Muscle of leg (tissue), 16 donors: ENCODE measurements around the gene ACKR2. TPM values are rescaled to one million over a fixed set of nuclear protein-coding genes. Genes with fewer than 3 reads are reported as not detected.
A peak's percentile ranks its signal among the peaks of the same experiment; 100 is the strongest.

Experiments
- DNase-seq: peaks from one replicate; pipeline ENCODE4 v3.0.0; 2013
- H3K27ac ChIP-seq: one replicate; pipeline ENCODE4 v1.5.1; 2013; ENCODE audit warnings: mild to moderate bottlenecking, low read length, control low read depth
- H3K27me3 ChIP-seq: one replicate; pipeline ENCODE4 v1.6.1; 2013; ENCODE audit warnings: low read length; ENCODE audit not compliant: control insufficient read depth, insufficient read depth
- H3K36me3 ChIP-seq: one replicate; pipeline ENCODE4 v1.6.1; 2013; ENCODE audit warnings: low read length; ENCODE audit not compliant: control insufficient read depth, insufficient read depth
- H3K4me1 ChIP-seq: one replicate; pipeline ENCODE4 v1.6.1; 2013; ENCODE audit warnings: low read length; ENCODE audit not compliant: control insufficient read depth, insufficient read depth
- H3K4me3 ChIP-seq: one replicate; pipeline ENCODE4 v1.5.1; 2013; ENCODE audit warnings: low read length, control low read depth
- H3K9me3 ChIP-seq: replicated peaks from 2 replicates; pipeline ENCODE4 v1.6.1; 2013; ENCODE audit warnings: low read depth, low read length; ENCODE audit not compliant: control insufficient read depth
- WGBS: methylation state at CpG from one replicate; pipeline ENCODE4 v1.1.5; 2013; ENCODE audit warnings: missing lambda C conversion rate; ENCODE audit not compliant: insufficient coverage; 5-methylcytosine and 5-hydroxymethylcytosine counted together
- long read RNA-seq, 11 donors: transcript quantifications; one replicate each; lab custom pipeline, GENCODE V29; 2026
- polyA plus RNA-seq, 8 donors: library from polyadenylated mRNA; unstranded; fragments of 120-200 nt; gene quantifications; one replicate each; pipeline versions ENCODE4 v1.2.1 to v1.2.3, GENCODE V29; 2013; ENCODE audit warnings: inconsistent platforms in 1 of 8, low replicate concordance in 1 of 8; ENCODE audit not compliant: insufficient read length in 8 of 8, insufficient read depth in 1 of 8
- total RNA-seq: library from RNA; stranded (reverse); fragments of 120-200 nt; gene quantifications from one replicate; pipeline ENCODE4 v1.2.4, GENCODE V29; 2013

ACKR2 gene, protein sequence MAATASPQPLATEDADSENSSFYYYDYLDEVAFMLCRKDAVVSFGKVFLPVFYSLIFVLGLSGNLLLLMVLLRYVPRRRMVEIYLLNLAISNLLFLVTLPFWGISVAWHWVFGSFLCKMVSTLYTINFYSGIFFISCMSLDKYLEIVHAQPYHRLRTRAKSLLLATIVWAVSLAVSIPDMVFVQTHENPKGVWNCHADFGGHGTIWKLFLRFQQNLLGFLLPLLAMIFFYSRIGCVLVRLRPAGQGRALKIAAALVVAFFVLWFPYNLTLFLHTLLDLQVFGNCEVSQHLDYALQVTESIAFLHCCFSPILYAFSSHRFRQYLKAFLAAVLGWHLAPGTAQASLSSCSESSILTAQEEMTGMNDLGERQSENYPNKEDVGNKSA
- total RNA-seq: 0.53 TPM
- polyA plus RNA-seq: under 1 TPM; 0.26 to 0.69 (median 0.58) TPM
- long read RNA-seq, donor 1: 0 reads
- long read RNA-seq, donor 2: 0 reads
- long read RNA-seq, donor 3: 0 reads
- long read RNA-seq, donor 4: 0 reads
- long read RNA-seq, donor 5: 0 reads
- long read RNA-seq, donor 6: 0 reads
- long read RNA-seq, donor 7: 0 reads
- long read RNA-seq, donor 8: 0 reads
- long read RNA-seq, donor 9: 0 reads
- long read RNA-seq, donor 10, partial matches to known transcripts: 214 of 214 reads
- long read RNA-seq, donor 10, other reads (novel, unspliced or antisense): 0 of 214 reads
- long read RNA-seq, donor 11: 0 reads

DNA sequence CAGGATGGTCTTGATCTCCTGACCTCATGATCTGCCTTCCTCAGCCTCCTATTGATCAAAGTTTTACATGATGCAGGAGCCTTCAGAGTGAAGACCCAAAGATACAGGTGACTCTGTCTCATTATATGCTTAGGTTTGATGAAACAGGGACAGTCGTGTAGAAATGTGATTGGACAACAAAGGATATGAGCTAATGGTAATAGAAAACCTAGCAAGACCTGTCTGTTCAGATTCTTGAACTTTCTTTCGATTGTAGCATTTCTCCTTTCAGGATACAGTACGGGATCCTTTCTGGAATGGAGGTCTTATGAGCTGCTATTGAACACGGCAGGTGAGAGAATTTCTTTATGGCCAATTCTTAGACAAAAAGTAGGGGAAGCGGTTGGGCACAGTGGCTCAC, at the start of gene ACKR2:
TSS of gene ACKR2 (plus strand) at position 244 of the 400 bp plus-strand sequence. CDS start 55,058 bp downstream, outside the sequence.
- WGBS: 81% methylated on average over 5 of the region's 5 CpGs
- Histone ChIP-seq H3K4me1 (peaks cover 5% of the 10 kb centered on the region), H3K36me3 (no peaks in the 10 kb centered on the region), H3K4me3 (no peak within 1 kb of the TSS), H3K27me3 (peaks cover 10% of the 10 kb centered on the region), H3K9me3 (no peaks in the 10 kb centered on the region), H3K27ac (no peak within 1 kb of the TSS)
- no peak for DNase-seq

DNA sequence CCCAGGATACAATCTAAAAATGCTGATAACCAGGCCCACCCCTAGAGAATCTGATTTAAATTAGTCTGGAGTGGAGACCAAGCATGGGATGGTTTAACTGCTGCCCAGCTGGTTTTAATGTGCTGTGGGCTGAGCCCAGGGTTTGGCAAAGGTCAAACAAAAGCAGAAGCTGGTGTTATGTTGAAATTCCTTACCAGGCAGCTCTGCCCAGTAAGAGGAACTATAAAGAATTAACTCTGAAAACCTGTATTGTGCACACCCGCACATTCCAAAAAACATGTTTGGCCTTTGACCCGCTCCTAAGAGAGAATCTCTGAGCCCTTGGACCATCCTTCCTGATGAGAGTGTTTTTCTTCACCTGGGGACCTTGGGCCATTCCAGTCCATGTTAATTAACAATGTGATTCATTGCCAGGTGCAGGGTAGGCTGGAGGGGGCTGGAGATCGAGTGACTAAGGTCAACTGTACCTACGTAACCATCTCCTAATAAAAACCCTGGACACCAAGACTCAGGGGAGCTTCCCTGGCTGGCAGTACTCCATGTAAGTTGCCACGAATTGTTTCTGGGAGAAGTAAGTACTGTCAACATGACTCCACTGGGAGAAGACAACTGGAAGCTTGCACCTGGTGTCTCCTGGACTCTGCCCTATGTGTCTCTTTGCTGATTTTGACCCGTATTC, 47.1 kb upstream of the ACKR2 start:
- WGBS: no CpG with 5 or more reads among the region's 6 CpGs
- DNase-seq: peak; percentile 52

DNA sequence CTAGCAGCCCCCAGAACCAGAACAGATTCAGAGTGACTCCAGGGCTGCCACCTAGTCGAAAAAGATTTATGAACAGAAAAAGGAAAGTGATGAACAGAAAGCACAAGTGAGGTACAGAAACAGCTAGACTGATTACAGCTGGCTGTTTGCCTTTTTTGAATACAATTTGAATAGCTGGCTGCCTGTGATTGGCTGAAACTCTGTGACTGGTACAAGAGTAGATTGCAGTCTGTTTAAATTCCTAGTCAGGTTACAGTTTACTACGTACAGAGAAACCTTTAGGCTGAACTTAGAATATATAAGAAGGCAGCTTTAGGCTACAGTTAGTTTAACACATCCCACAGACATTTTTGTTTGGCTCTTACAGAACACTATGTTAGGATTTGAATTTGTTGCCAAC, 46.2 kb upstream of the ACKR2 start:
- DNase-seq: peak; percentile 27
- no peak overlapping the region for H3K27ac ChIP-seq
- no peak overlapping the region for H3K4me3 ChIP-seq
- H3K9me3 ChIP-seq: no peaks in the 10 kb centered on the region
- no peaks in the 10 kb centered on the region for H3K36me3 ChIP-seq
- peaks cover 1% of the 10 kb centered on the region for H3K27me3 ChIP-seq
- WGBS: 75% methylated on average over 1 of the region's 2 CpGs
- H3K4me1 ChIP-seq: no peaks in the 10 kb centered on the region

More for the DNA sequence above, 47.1 kb upstream of the ACKR2 start:
- no peaks in the 10 kb centered on the region for H3K4me1 ChIP-seq
- no peak overlapping the region for H3K27ac ChIP-seq
- no peaks in the 10 kb centered on the region for H3K9me3 ChIP-seq
- H3K36me3 ChIP-seq: no peaks in the 10 kb centered on the region
- H3K4me3 ChIP-seq: no peak overlapping the region
- peaks cover 2% of the 10 kb centered on the region for H3K27me3 ChIP-seq

DNA sequence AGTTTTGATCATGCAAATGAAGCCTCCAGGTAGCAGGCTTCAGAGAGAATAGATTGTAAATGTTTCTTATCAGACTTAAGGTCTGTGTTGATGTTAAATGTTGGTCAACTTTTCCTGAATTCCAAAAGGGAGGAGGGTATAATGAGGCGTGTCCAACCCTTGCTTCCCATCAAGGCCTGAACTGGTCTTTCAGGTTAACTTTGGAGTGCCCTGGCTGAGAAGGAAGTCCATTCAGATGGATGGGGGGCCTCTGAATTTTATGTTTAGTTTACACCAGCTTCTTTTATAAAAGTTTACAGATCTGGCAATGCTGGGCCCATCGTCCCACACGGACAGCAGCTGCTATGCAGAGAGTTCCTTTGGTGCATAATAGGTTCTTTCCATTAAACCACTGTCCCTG, 45.1 kb upstream of the ACKR2 start:
- no peak for DNase-seq
- Histone ChIP-seq H3K4me1 (no peaks in the 10 kb centered on the region), H3K4me3 (no peak overlapping the region), H3K27me3 (no peaks in the 10 kb centered on the region), H3K9me3 (no peaks in the 10 kb centered on the region), H3K27ac (no peak overlapping the region), H3K36me3 (no peaks in the 10 kb centered on the region)
- 80% methylated on average over 1 of the region's 3 CpGs for WGBS

DNA sequence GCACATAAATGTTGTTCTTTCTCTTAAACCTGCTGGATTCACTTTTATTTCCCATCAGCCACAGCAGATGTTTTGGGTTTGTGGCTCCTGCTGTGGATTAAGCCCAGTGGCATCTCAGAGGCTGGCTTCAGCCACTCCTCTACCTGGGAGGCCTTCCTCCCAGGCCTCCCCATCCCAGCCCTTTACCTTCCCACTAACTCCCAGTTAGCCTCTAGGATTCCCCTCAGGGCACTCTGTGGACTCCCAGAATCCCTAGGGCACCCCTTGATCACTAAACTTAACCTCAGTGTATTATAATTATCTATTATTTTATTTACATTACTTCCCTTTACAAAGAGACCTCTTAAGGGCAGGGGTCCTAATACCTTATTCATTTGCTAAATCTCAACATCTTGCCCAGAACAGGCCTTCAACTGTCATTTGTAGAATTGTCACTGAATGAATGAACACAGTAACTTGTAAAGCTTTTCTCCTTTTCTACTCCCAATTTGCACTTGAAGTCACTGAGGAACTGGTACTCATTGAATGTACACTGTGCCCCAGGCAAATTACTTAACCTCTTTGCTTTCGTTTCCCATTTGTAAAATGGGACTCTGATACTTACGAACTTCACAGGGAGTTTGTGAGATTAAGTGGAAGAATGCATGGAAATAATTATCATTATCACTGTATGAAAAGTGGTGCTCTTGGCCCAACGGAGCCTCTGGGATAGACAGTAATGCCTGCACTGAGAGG, 44.5 kb upstream of the ACKR2 start:
- DNase-seq: no peak
- Histone ChIP-seq H3K36me3 (no peaks in the 10 kb centered on the region), H3K4me3 (no peak overlapping the region), H3K27ac (no peak overlapping the region), H3K4me1 (no peaks in the 10 kb centered on the region), H3K27me3 (no peaks in the 10 kb centered on the region), H3K9me3 (no peaks in the 10 kb centered on the region)
- WGBS: 61% methylated on average over 2 of the region's 3 CpGs

DNA sequence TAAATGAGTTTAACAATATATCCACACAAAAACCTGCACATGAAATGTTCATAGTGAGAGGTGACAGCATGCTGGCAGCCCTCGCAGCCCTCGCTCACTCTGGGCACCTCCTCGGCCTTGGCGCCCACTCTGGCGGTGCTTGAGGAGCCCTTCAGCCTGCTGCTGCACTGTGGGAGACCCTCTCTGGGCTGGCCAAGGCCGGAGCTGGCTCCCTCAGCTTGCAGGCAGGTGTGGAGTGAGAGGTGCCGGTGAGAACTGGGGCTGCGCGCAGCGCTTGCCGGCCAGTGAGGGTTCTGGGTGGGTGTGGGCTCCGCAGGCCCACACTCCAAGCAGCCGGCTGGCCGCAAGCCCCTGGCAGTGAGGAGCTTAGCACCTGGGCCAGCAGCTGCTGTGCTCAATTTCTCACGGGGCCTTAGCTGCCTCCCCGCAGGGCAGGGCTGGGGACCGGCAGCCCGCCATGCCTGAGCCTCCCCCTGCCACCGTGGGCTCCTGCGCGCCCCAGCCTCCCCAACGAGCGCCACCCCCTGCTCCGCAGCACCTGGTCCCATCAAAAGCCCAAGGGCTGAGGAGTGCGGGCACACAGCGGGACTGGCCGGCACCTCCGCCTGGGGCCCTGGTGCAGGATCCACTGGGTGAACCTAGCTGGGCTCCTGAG, 39.6 kb upstream of the ACKR2 start:
- H3K27ac ChIP-seq: no peak overlapping the region
- peaks cover 3% of the 10 kb centered on the region for H3K27me3 ChIP-seq
- no peaks in the 10 kb centered on the region for H3K36me3 ChIP-seq
- H3K4me3 ChIP-seq: no peak overlapping the region
- no peak for DNase-seq
- WGBS: 88% methylated on average over 23 of the region's 28 CpGs
- no peaks in the 10 kb centered on the region for H3K9me3 ChIP-seq
- peaks cover 5% of the 10 kb centered on the region for H3K4me1 ChIP-seq

DNA sequence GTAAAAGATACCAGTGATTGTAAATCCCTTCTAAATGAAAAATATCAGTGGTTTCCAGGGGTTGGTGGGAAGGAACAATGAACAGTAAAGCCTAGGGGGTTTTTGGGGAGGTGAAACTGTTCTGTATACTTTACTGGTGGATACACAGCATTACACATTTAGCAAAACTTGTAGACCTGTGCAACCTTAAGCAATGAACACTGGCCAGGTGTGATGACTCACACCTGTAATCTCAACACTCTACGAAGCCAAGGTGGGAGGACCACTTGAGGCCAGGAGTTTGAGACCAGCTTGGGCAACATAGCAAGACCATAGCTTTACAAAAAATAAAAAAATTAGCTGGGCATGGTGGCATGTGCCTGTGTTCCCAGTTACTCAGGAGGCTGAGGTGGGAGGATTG, 38.0 kb upstream of the ACKR2 start:
- WGBS: no CpG with 5 or more reads among the region's 1 CpG
- H3K4me3 ChIP-seq: no peak overlapping the region
- DNase-seq: no peak
- no peaks in the 10 kb centered on the region for H3K36me3 ChIP-seq
- peaks cover 3% of the 10 kb centered on the region for H3K27me3 ChIP-seq
- peaks cover 5% of the 10 kb centered on the region for H3K4me1 ChIP-seq
- H3K27ac ChIP-seq: no peak overlapping the region
- H3K9me3 ChIP-seq: no peaks in the 10 kb centered on the region

DNA sequence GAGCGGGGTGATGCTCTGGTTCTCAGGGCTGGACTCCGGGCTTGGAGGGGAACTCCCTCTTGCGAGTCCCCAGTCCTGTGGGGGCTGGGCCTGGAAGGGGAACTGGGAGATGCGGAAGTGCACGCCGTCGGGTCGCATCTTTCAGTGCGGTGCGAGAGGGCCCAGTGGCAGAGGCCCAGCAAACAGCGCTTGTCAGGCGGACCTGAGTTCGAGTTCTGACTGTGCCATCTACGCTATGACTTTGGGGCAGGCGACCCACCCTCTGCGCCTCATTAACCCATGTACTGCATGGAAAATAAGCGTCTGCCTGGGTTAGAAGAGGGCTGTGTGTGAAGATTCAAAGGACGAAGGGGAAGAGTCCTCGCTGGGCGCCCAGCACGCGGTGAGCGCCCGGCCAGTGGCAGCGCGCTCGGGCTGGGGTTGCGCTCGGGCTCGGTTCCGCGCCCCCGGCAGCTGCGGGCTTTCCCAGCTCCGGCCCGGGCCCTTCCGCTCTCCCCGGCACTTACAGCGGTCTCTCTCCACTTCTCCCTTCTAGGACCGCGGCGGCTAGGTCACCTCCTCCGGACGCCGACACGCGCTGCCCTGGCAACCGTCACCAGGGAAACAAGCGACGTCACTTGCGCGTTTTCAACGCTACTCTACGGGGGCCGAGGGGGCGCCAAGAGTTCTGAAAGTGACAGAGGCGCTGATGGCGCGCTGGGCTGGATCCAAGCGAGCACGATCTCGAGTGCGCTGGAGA, 36.4 kb upstream of the ACKR2 start, which contains the start of gene CCDC13:
TSS of gene CCDC13 (minus strand) at position 584 of the 739 bp plus-strand sequence. CDS start 14,908 bp downstream, outside the sequence.
- Histone ChIP-seq H3K4me3 (peak within 1 kb of the TSS; percentile 50), H3K36me3 (no peaks in the 10 kb centered on the region), H3K27me3 (peaks cover 3% of the 10 kb centered on the region), H3K9me3 (no peaks in the 10 kb centered on the region), H3K27ac (peak within 1 kb of the TSS; percentile 42), H3K4me1 (peaks cover 5% of the 10 kb centered on the region)
- peak; percentile 97 for DNase-seq
- WGBS: 1% methylated on average over 57 of the region's 63 CpGs

DNA sequence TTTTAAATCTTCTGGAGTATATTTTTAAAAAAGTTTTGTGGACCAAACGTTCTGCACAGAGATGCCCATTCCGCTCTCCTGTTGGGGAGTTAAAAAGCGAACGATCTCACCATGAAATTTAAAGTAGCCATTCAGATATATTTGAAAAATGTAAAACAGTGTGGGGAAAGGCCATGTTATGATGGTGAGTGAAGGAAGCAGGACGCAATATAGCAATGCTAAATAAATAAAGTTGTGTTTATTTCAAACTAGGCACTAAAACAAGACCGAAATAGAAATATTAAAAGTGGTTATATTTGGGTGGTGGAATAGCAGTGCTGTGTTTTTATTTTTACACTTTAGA, 35.9 kb upstream of the ACKR2 start:
- no peak overlapping the region for H3K27ac ChIP-seq
- H3K36me3 ChIP-seq: no peaks in the 10 kb centered on the region
- H3K27me3 ChIP-seq: peaks cover 3% of the 10 kb centered on the region
- H3K4me3 ChIP-seq: peak overlapping the region; percentile 50
- 0% methylated on average over 4 of the region's 6 CpGs for WGBS
- H3K4me1 ChIP-seq: peaks cover 5% of the 10 kb centered on the region
- DNase-seq: no peak
- H3K9me3 ChIP-seq: no peaks in the 10 kb centered on the region
